Vagina (tissue), 2 donors: Measurements from ENCODE around the gene KIF2B. TPM values are rescaled to one million over a fixed set of nuclear protein-coding genes. Genes with fewer than 3 reads are reported as not detected.
"Not testable (repeated sequence)": the region's sequence is repeated elsewhere in the genome, so short reads cannot be mapped to it uniquely, and the experiment has no call there.

Experiments
- DNase-seq, 2 donors: peaks; one replicate each; pipeline ENCODE4 v3.0.0-alpha.2; 2017; ENCODE audit errors: extremely low spot score in 2 of 2
- H3K27ac ChIP-seq: fragments of 200-600 bp; sonication (generic); one replicate; pipeline ENCODE4 v1.5.1; 2019
- H3K27me3 ChIP-seq: fragments of 200-600 bp; sonication (generic); one replicate; pipeline ENCODE4 v1.5.1; 2019
- H3K36me3 ChIP-seq, 2 donors: fragments of 200-600 bp; sonication (generic); one replicate each; pipeline ENCODE4 v1.5.1; 2017 to 2019
- H3K4me1 ChIP-seq: fragments of 200-600 bp; sonication (generic); one replicate; pipeline ENCODE4 v1.5.1; 2019
- H3K4me3 ChIP-seq, 2 donors: fragments of 200-600 bp; sonication (generic); 1 replicate in 1 of 2; 2 replicates in 1 of 2; pipeline ENCODE4 v1.5.1; 2016 to 2019
- H3K9me3 ChIP-seq: fragments of 200-600 bp; sonication (generic); one replicate; pipeline ENCODE4 v1.5.1; 2019
- CTCF ChIP-seq, 3 experiments: fragments of 450-650 bp in 2 of 3; fragments of 200-600 bp in 1 of 3; sonication (generic) in 1 of 3; IDR thresholded peaks; one replicate each; pipeline ENCODE4 v1.5.1; 2017 to 2019; ENCODE audit warnings: antibody characterized with exemption in 3 of 3, mild to moderate bottlenecking in 2 of 3, moderate library complexity in 2 of 3
- POLR2A ChIP-seq, 2 donors: fragments of 450-650 bp; IDR thresholded peaks; one replicate each; pipeline ENCODE4 v1.6.1; 2017; ENCODE audit warnings: antibody characterized with exemption in 2 of 2, mild to moderate bottlenecking in 2 of 2, moderate library complexity in 2 of 2
- POLR2AphosphoS5 ChIP-seq, 2 donors: sonication (generic); formaldehyde crosslinking; IDR thresholded peaks; one replicate each; pipeline ENCODE4 v1.9.0; 2017; ENCODE audit warnings: antibody characterized with exemption in 2 of 2, mild to moderate bottlenecking in 2 of 2, low read depth in 1 of 2; ENCODE audit not compliant: insufficient read depth in 1 of 2
- intact Hi-C: fragments of 100-400 bp; cut with DNase I; formaldehyde crosslinking; loops from one replicate; pipeline ENCODE4 v1.15.1; 2023
- total RNA-seq: library from RNA; depleted of rRNA; stranded (reverse); fragments of >200 nt; gene quantifications from one replicate; pipeline ENCODE4 v1.2.3, GENCODE V29; 2016

Gene KIF2B
- total RNA-seq, 1 donor from 2014 or later: not detected

DNA sequence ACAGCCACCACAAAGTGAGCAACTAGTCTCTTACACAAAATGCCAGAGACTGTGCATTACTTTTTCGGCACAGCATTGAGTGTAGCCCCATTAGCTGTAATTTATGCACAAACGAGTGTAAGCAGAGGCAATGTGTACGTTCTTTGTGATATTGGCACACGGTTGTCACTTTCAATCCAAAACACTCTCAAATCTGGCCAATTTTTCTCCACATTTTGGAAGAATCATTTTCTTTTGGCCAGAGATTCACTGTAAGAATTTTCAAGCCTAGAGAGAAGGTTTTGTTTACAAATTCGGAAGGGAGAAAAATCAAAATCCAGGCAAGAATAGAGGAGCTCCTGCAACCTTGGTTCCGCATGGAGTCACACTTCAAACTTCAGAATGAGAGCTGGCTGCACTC is 15.4 kb upstream of the KIF2B start:
- TF ChIP-seq CTCF (IDR thresholded peaks at IDR 0.05) (no peak), POLR2AphosphoS5 (IDR thresholded peaks at IDR 0.05; ENCODE audit: insufficient read depth in 1 of 2, low read depth in 1 of 2) (no peak), POLR2A (IDR thresholded peaks at IDR 0.05) (no peak)
- H3K27me3 ChIP-seq: no peaks in the 10 kb centered on the region
- H3K9me3 ChIP-seq: no peaks in the 10 kb centered on the region
- H3K36me3 ChIP-seq: no peaks in the 10 kb centered on the region
- intact Hi-C loops: no loop called here
- no peak overlapping the region for H3K4me3 ChIP-seq
- no peak overlapping the region for H3K27ac ChIP-seq
- no peaks in the 10 kb centered on the region for H3K4me1 ChIP-seq
- no peak for DNase-seq

DNA sequence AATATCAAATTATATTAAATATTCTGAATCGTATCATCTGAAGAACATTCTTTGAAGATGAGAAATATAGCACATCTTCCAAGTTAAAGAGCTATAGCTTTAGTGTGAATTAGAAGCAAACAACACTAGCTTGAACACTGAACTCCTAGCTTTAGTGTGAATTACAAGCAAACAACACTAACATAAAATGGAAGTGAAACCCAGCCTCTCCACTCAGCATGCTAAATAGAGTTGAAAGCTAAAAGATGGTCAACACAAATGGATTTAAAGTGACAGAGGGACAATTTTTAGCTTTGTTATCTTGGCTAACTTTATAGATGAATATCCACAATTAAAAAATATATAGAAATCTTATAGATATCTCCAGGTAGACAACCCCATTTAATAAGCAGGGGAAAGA is 4.5 kb upstream of the KIF2B start:
- Histone ChIP-seq H3K36me3 (no peaks in the 10 kb centered on the region), H3K4me1 (no peaks in the 10 kb centered on the region), H3K4me3 (no peak overlapping the region), H3K27me3 (no peaks in the 10 kb centered on the region), H3K9me3 (no peaks in the 10 kb centered on the region), H3K27ac (no peak overlapping the region)
- intact Hi-C loops: no loop called here
- TF ChIP-seq POLR2A (IDR thresholded peaks at IDR 0.05): no peak
- TF ChIP-seq POLR2AphosphoS5 (IDR thresholded peaks at IDR 0.05; ENCODE audit: insufficient read depth in 1 of 2, low read depth in 1 of 2): no peak
- TF ChIP-seq CTCF (IDR thresholded peaks at IDR 0.05): no peak
- DNase-seq: no peak

DNA sequence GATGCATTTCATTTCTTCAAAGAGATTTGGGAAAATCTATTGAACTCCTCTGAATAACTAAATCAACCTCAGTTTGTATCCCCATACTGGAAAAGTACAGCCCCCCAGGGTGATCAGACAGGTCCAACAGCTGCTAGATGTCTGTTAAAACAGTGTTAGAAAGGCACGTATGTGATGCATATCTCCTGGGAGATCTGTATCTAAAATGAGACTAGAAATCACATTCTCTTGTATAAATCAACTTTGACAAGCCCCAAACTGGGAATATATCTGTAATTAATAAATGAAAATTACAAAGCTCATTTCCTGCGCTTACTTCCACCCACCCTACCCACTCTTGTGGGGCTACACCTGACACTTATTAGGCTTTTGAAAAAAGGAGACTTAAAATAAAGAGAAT is 3.8 kb upstream of the KIF2B start:
- intact Hi-C loops: no loop called here
- Histone ChIP-seq H3K27me3 (no peaks in the 10 kb centered on the region), H3K9me3 (no peaks in the 10 kb centered on the region), H3K4me1 (no peaks in the 10 kb centered on the region), H3K27ac (no peak overlapping the region), H3K36me3 (no peaks in the 10 kb centered on the region), H3K4me3 (no peak overlapping the region)
- no peak for DNase-seq
- TF ChIP-seq POLR2A (IDR thresholded peaks at IDR 0.05) (no peak), POLR2AphosphoS5 (IDR thresholded peaks at IDR 0.05; ENCODE audit: insufficient read depth in 1 of 2, low read depth in 1 of 2) (no peak), CTCF (IDR thresholded peaks at IDR 0.05) (no peak)

- no peak for DNase-seq
- Histone ChIP-seq H3K27me3 (no peaks in the 10 kb centered on the region), H3K4me1 (no peaks in the 10 kb centered on the region), H3K9me3 (no peaks in the 10 kb centered on the region), H3K4me3 (no peak overlapping the region), H3K27ac (no peak overlapping the region), H3K36me3 (no peaks in the 10 kb centered on the region)
- TF ChIP-seq POLR2AphosphoS5 (IDR thresholded peaks at IDR 0.05; ENCODE audit: insufficient read depth in 1 of 2, low read depth in 1 of 2): no peak
- TF ChIP-seq CTCF (IDR thresholded peaks at IDR 0.05): no peak
- TF ChIP-seq POLR2A (IDR thresholded peaks at IDR 0.05): no peak
- intact Hi-C loops: no loop called here
Observed at GRCh38 chr17:53819956-53820355, 2.8 kb upstream of the KIF2B start.

- H3K4me1 ChIP-seq: no peaks in the 10 kb centered on the region
- TF ChIP-seq POLR2AphosphoS5 (IDR thresholded peaks at IDR 0.05; ENCODE audit: insufficient read depth in 1 of 2, low read depth in 1 of 2) (no peak), POLR2A (IDR thresholded peaks at IDR 0.05) (no peak), CTCF (IDR thresholded peaks at IDR 0.05) (no peak)
- no peak overlapping the region for H3K27ac ChIP-seq
- no peaks in the 10 kb centered on the region for H3K36me3 ChIP-seq
- H3K27me3 ChIP-seq: no peaks in the 10 kb centered on the region
- no peaks in the 10 kb centered on the region for H3K9me3 ChIP-seq
- H3K4me3 ChIP-seq: no peak overlapping the region
- no peak for DNase-seq
- intact Hi-C loops: no loop called here
Observed at GRCh38 chr17:53823341-53824050, 769 bp downstream of the KIF2B start.

GRCh38 chr17:53834771-53835170 is 12.0 kb downstream of the KIF2B start:
- H3K4me1 ChIP-seq: not testable (repeated sequence)

More at GRCh38 chr17:53834771-53835170, 12.0 kb downstream of the KIF2B start:
- DNase-seq, intact Hi-C loops, H3K9me3 ChIP-seq, H3K36me3 ChIP-seq, H3K27me3 ChIP-seq, H3K27ac ChIP-seq, H3K4me3 ChIP-seq: not testable (repeated sequence)
